Neutrophil (primary cell): ENCODE results near the gene NPBWR2.

Experiments
- H3K27ac ChIP-seq: fragments of 200-600 bp; sonication (generic); 2 replicates; pipeline ENCODE4 v1.5.1; 2016; ENCODE audit warnings: mild to moderate bottlenecking, moderate library complexity
- H3K27me3 ChIP-seq: fragments of 200-600 bp; sonication (generic); 2 replicates; pipeline ENCODE4 v1.6.0; 2016; ENCODE audit warnings: mild to moderate bottlenecking
- H3K36me3 ChIP-seq: fragments of 200-600 bp; sonication (generic); 2 replicates; pipeline ENCODE4 v1.5.1; 2017
- H3K4me1 ChIP-seq, 2 experiments: fragments of 200-600 bp in 1 of 2; sonication (generic) in 1 of 2; 1 replicate in 1 of 2; 2 replicates in 1 of 2; pipeline versions ENCODE4 v1.5.1 to v1.6.1; 2013 to 2016; ENCODE audit warnings: low read depth in 1 of 2, low read length in 1 of 2, mild to moderate bottlenecking in 1 of 2, moderate library complexity in 1 of 2; ENCODE audit not compliant: control insufficient read depth in 1 of 2, insufficient read depth in 1 of 2
- H3K4me3 ChIP-seq, 2 experiments: fragments of 200-600 bp in 1 of 2; sonication (generic) in 1 of 2; 1 replicate in 1 of 2; 2 replicates in 1 of 2; pipeline ENCODE4 v1.5.1; 2013 to 2016; ENCODE audit warnings: low read depth in 1 of 2, low read length in 1 of 2, mild to moderate bottlenecking in 1 of 2, moderate library complexity in 1 of 2
- H3K9me3 ChIP-seq: fragments of 200-600 bp; sonication (generic); 2 replicates; pipeline ENCODE4 v1.5.1; 2016
- TF ChIP-seq, protein P1 (sequence below): fragments of 200-600 bp; sonication (generic); IDR thresholded peaks from 2 replicates; pipeline ENCODE4 v1.5.1; 2016; ENCODE audit warnings: antibody characterized with exemption

The NPBWR2 gene

GRCh38 chr20:64071341-64072332, 35.7 kb downstream of the NPBWR2 start:
- TF ChIP-seq, protein P1, sequence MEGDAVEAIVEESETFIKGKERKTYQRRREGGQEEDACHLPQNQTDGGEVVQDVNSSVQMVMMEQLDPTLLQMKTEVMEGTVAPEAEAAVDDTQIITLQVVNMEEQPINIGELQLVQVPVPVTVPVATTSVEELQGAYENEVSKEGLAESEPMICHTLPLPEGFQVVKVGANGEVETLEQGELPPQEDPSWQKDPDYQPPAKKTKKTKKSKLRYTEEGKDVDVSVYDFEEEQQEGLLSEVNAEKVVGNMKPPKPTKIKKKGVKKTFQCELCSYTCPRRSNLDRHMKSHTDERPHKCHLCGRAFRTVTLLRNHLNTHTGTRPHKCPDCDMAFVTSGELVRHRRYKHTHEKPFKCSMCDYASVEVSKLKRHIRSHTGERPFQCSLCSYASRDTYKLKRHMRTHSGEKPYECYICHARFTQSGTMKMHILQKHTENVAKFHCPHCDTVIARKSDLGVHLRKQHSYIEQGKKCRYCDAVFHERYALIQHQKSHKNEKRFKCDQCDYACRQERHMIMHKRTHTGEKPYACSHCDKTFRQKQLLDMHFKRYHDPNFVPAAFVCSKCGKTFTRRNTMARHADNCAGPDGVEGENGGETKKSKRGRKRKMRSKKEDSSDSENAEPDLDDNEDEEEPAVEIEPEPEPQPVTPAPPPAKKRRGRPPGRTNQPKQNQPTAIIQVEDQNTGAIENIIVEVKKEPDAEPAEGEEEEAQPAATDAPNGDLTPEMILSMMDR: no peak
- H3K27ac ChIP-seq: peak overlapping the region; percentile 99
- peaks cover 51 to 71% of the 10 kb centered on the region in 2 experiments for H3K4me1 ChIP-seq
- no peak overlapping the region for H3K4me3 ChIP-seq
- H3K36me3 ChIP-seq: peaks cover 54% of the 10 kb centered on the region
- no peaks in the 10 kb centered on the region for H3K27me3 ChIP-seq
- H3K9me3 ChIP-seq: peaks cover 5% of the 10 kb centered on the region

- Histone ChIP-seq H3K4me1 (peaks cover 51 to 71% of the 10 kb centered on the region in 2 experiments), H3K9me3 (peaks cover 5% of the 10 kb centered on the region), H3K4me3 (no peak overlapping the region), H3K27me3 (no peaks in the 10 kb centered on the region), H3K36me3 (peaks cover 42% of the 10 kb centered on the region), H3K27ac (peak overlapping the region; percentile 99)
- TF ChIP-seq, protein P1: no peak
These were observed 36.9 kb downstream of the NPBWR2 start for GRCh38 chr20:64070244-64070993.

DNA sequence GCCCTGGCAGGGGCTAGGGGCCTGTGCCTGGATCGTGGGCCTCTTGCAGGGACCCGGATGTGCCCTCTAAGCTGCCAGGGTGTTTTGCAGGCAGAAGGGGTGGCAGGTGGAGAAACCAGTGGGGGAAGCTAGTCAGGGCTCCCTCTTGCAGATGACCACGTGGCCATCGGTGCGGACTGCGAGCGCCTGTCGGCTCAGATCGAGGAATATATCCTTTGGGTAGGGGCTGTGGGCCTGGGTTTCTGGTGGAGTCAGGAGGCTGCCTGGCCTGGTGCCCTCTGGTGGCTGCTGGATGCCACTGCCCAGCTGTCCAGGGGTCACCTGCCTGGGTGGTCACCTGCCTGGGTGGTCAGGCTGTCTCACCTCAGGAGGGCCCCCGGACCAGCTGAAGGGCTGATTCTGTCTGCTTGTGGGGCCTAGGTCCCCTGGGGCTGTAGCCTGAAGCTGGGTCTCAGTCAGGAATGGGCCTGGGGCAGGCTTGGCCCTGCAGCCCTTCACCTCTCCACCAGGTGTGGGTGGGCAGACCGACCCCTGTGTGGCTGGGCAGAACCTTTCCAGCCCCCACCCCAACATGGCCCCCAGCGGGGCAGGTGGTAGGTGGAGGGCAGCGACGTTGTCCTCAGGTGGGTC, 37.6 kb downstream of the NPBWR2 start:
- Histone ChIP-seq H3K4me1 (peaks cover 44 to 70% of the 10 kb centered on the region in 2 experiments), H3K9me3 (peaks cover 5% of the 10 kb centered on the region), H3K36me3 (peaks cover 35% of the 10 kb centered on the region), H3K27ac (peak overlapping the region; percentile 99), H3K4me3 (no peak overlapping the region), H3K27me3 (peaks cover 4% of the 10 kb centered on the region)
- TF ChIP-seq, protein P1: peak; percentile 76

- H3K9me3 ChIP-seq: peaks cover 5% of the 10 kb centered on the region
- H3K4me1 ChIP-seq: peaks cover 39 to 68% of the 10 kb centered on the region in 2 experiments
- peaks cover 29% of the 10 kb centered on the region for H3K36me3 ChIP-seq
- peaks cover 9% of the 10 kb centered on the region for H3K27me3 ChIP-seq
- no peak overlapping the region for H3K27ac ChIP-seq
- TF ChIP-seq, protein P1: no peak
- no peak overlapping the region for H3K4me3 ChIP-seq
These were observed 38.2 kb downstream of the NPBWR2 start for GRCh38 chr20:64069209-64069613.
